Liver (tissue), 9 donors: ENCODE data around the gene GRID1. TPM values are rescaled to one million over a fixed set of nuclear protein-coding genes. Genes with fewer than 3 reads are reported as not detected.

Experiments
- DNase-seq: peaks from one replicate; pipeline ENCODE4 v3.0.0-alpha.2; 2017; ENCODE audit warnings: low spot score
- H3K27ac ChIP-seq, 2 donors: one replicate each; pipeline ENCODE4 v1.7.0; 2013; ENCODE audit warnings: inconsistent platforms in 2 of 2, low read length in 2 of 2, control low read depth in 1 of 2, low read depth in 1 of 2, mild to moderate bottlenecking in 1 of 2
- H3K27me3 ChIP-seq, 4 donors: one replicate each; pipeline versions ENCODE4 v1.6.1 to v1.7.0; 2013; ENCODE audit warnings: low read length in 3 of 4, inconsistent platforms in 1 of 4, mild to moderate bottlenecking in 1 of 4, moderate library complexity in 1 of 4; ENCODE audit not compliant: control insufficient read depth in 4 of 4, insufficient read depth in 4 of 4
- H3K36me3 ChIP-seq, 4 donors: one replicate each; pipeline versions ENCODE4 v1.6.1 to v1.7.0; 2013; ENCODE audit warnings: low read length in 3 of 4, mild to moderate bottlenecking in 3 of 4, low read depth in 1 of 4, moderate library complexity in 1 of 4; ENCODE audit not compliant: control insufficient read depth in 4 of 4, insufficient read depth in 3 of 4
- H3K4me1 ChIP-seq, 4 donors: one replicate each; pipeline versions ENCODE4 v1.6.1 to v1.7.0; 2013; ENCODE audit warnings: low read length in 3 of 4, mild to moderate bottlenecking in 3 of 4, moderate library complexity in 1 of 4; ENCODE audit not compliant: control insufficient read depth in 4 of 4, insufficient read depth in 4 of 4
- H3K4me3 ChIP-seq, 3 donors: one replicate each; pipeline versions ENCODE4 v1.6.1 to v1.7.0; 2013; ENCODE audit warnings: low read length in 3 of 3, control low read depth in 1 of 3, low read depth in 1 of 3, mild to moderate bottlenecking in 1 of 3
- H3K9ac ChIP-seq, 2 donors: one replicate each; pipeline ENCODE4 v1.7.0; 2013; ENCODE audit warnings: low read length in 2 of 2, mild to moderate bottlenecking in 2 of 2, moderate library complexity in 2 of 2, control low read depth in 1 of 2, low read depth in 1 of 2
- H3K9me3 ChIP-seq, 4 donors: one replicate each; pipeline versions ENCODE4 v1.6.1 to v1.7.0; 2013; ENCODE audit warnings: low read length in 3 of 4; ENCODE audit not compliant: control insufficient read depth in 4 of 4
- EGR1 ChIP-seq, 2 donors: IDR thresholded peaks; 2 replicates each; pipeline ENCODE4 v1.6.1; 2016 to 2018; ENCODE audit warnings: antibody characterized with exemption in 2 of 2, low read depth in 2 of 2
- FOXA1 ChIP-seq: IDR thresholded peaks from 2 replicates; pipeline ENCODE4 v1.6.1; 2016; ENCODE audit warnings: antibody characterized with exemption
- FOXA2 ChIP-seq: IDR thresholded peaks from 2 replicates; pipeline ENCODE4 v1.6.1; 2016; ENCODE audit warnings: antibody characterized with exemption
- GABPA ChIP-seq, 2 donors: IDR thresholded peaks in 1 of 2; conservative IDR thresholded peaks in 1 of 2; 2 replicates each; pipeline ENCODE4 v1.6.1; 2016; ENCODE audit warnings: antibody characterized with exemption in 2 of 2, mild to moderate bottlenecking in 1 of 2, moderate library complexity in 1 of 2
- HNF4A ChIP-seq, 2 donors: conservative IDR thresholded peaks; 2 replicates each; pipeline ENCODE4 v1.6.1; 2016; ENCODE audit warnings: antibody characterized with exemption in 2 of 2, mild to moderate bottlenecking in 2 of 2
- HNF4G ChIP-seq: IDR thresholded peaks from 2 replicates; pipeline ENCODE4 v1.6.1; 2016; ENCODE audit warnings: antibody characterized with exemption
- JUND ChIP-seq, 2 donors: IDR thresholded peaks; 2 replicates each; pipeline ENCODE4 v1.6.1; 2016; ENCODE audit warnings: antibody characterized with exemption in 2 of 2
- NR2F2 ChIP-seq: IDR thresholded peaks from 2 replicates; pipeline ENCODE4 v1.6.1; 2016; ENCODE audit warnings: antibody characterized with exemption
- RAD21 ChIP-seq, 2 donors: IDR thresholded peaks; 2 replicates each; pipeline ENCODE4 v1.6.1; 2016; ENCODE audit warnings: antibody characterized with exemption in 2 of 2, mild to moderate bottlenecking in 2 of 2
- SP1 ChIP-seq: IDR thresholded peaks from 2 replicates; pipeline ENCODE4 v1.6.1; 2018; ENCODE audit warnings: antibody characterized with exemption, mild to moderate bottlenecking
- YY1 ChIP-seq: IDR thresholded peaks from 2 replicates; pipeline ENCODE4 v1.6.1; 2016; ENCODE audit warnings: antibody characterized with exemption, mild to moderate bottlenecking
- WGBS: extraction: QIAGEN DNeasy Blood & Tissue Kit; methylation state at CpG from one replicate; pipeline ENCODE4 v1.1.7; 2013; 5-methylcytosine and 5-hydroxymethylcytosine counted together
- polyA plus RNA-seq, 2 donors: library from polyadenylated mRNA; stranded (reverse) in 1 of 2; unstranded in 1 of 2; fragments of 200-250 nt in 1 of 2; fragments of >200 nt in 1 of 2; fragmentation: Nextera tagmentation in 1 of 2; extraction: Ambion mirVana in 1 of 2; gene quantifications; one replicate each; pipeline versions ENCODE4 v1.2.1 to v1.2.3, GENCODE V29; 2013 to 2015
- total RNA-seq, 2 donors: library from RNA; depleted of rRNA; stranded (reverse); fragments of >200 nt; gene quantifications; one replicate each; pipeline ENCODE4 v1.2.3, GENCODE V29; 2014
- TF ChIP-seq, protein P1 (sequence below): fragments of 150-350 bp; IDR thresholded peaks from 2 replicates; pipeline ENCODE4 v1.5.1; 2017; ENCODE audit warnings: improper control_type of control experiment, low read depth, low read length; ENCODE audit not compliant: missing input control
- TF ChIP-seq, protein P2 (sequence below): IDR thresholded peaks from 2 replicates; pipeline ENCODE4 v1.6.1; 2016; ENCODE audit warnings: antibody characterized with exemption
- TF ChIP-seq, protein P3 (sequence below): IDR thresholded peaks from 2 replicates; pipeline ENCODE4 v1.6.1; 2016; ENCODE audit warnings: antibody characterized with exemption
- TF ChIP-seq, protein P4 (sequence below): IDR thresholded peaks from 2 replicates; pipeline ENCODE4 v1.6.1; 2016; ENCODE audit warnings: antibody characterized with exemption, mild to moderate bottlenecking
- donor health status: healthy.
- donor health status: healthy.
- donor health status: healthy.
- donor health status: healthy.
- donor health status: healthy.

The GRID1 gene
- total and polyA plus RNA-seq, 4 donors = 0.09 to 0.17 (median 0.14) TPM; not detected in 1

DNA sequence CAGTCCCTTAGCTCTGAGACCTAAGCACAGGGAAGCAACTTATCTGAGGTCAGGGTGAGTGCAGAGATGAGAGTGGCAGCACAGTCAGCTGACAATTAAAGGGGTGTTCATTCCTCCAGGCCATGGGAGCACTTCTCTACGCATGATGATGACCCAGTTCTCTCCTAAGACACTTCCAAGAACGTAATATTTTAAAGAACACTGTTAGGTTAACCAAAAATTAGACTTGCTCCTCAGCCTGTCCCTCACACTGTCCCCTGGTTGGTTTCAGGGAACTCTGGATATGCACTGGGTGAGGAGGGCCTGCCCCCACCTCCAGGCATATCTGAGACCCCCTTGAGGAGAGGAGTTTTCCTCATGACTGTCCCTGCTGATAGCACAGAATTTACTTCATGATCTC, 767.5 kb downstream of the GRID1 start:
- WGBS = 92% methylated on average over 2 of the region's 2 CpGs

DNA sequence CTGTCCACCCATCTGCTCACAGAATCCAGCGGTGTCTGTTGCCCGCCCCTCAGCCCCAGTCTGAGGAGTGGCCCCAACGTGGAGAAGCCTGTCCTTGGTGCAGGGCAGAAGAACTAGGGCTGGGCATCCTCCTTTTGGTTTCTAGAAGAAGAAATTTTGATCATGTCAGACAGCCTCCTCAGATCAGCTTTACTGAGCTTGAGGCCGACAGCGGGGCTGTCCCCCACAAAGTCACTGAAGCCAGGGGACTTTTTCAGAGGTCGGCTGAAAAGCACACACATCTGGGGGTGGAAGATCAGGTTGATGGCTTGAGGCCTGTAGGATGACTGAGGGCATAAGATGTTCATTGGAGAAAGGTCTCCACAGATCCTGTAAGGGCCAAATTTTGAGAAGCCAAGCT, 767.9 kb downstream of the GRID1 start:
- 81% methylated on average over 6 of the region's 6 CpGs for WGBS
- no peaks in the 10 kb centered on the region for H3K27me3 ChIP-seq
- no peaks in the 10 kb centered on the region for H3K4me1 ChIP-seq
- TF ChIP-seq HNF4G = no peak
- no peak for TF ChIP-seq FOXA1
- TF ChIP-seq, protein P1, sequence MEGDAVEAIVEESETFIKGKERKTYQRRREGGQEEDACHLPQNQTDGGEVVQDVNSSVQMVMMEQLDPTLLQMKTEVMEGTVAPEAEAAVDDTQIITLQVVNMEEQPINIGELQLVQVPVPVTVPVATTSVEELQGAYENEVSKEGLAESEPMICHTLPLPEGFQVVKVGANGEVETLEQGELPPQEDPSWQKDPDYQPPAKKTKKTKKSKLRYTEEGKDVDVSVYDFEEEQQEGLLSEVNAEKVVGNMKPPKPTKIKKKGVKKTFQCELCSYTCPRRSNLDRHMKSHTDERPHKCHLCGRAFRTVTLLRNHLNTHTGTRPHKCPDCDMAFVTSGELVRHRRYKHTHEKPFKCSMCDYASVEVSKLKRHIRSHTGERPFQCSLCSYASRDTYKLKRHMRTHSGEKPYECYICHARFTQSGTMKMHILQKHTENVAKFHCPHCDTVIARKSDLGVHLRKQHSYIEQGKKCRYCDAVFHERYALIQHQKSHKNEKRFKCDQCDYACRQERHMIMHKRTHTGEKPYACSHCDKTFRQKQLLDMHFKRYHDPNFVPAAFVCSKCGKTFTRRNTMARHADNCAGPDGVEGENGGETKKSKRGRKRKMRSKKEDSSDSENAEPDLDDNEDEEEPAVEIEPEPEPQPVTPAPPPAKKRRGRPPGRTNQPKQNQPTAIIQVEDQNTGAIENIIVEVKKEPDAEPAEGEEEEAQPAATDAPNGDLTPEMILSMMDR = no peak
- no peak for TF ChIP-seq EGR1 (IDR thresholded peaks at IDR 0.05; ENCODE audit: low read depth in 2 of 2)
- TF ChIP-seq FOXA2 = no peak
- DNase-seq = no peak
- H3K9ac ChIP-seq = no peak overlapping the region
- H3K9me3 ChIP-seq = no peaks in the 10 kb centered on the region
- H3K4me3 ChIP-seq = no peak overlapping the region
- H3K27ac ChIP-seq = no peak overlapping the region
- H3K36me3 ChIP-seq = no peaks in the 10 kb centered on the region

More for the DNA sequence above, 767.5 kb downstream of the GRID1 start:
- Histone ChIP-seq H3K27me3 (no peaks in the 10 kb centered on the region), H3K4me3 (no peak overlapping the region), H3K9ac (no peak overlapping the region), H3K36me3 (no peaks in the 10 kb centered on the region), H3K9me3 (no peaks in the 10 kb centered on the region), H3K4me1 (no peaks in the 10 kb centered on the region), H3K27ac (no peak overlapping the region)
- DNase-seq = peak; percentile 1
- TF ChIP-seq HNF4A (conservative IDR thresholded peaks at IDR 0.05) (no peak), NR2F2 (no peak), HNF4G (no peak), JUND (IDR thresholded peaks at IDR 0.05) (no peak), RAD21 (IDR thresholded peaks at IDR 0.05) (no peak), FOXA2 (no peak)
- TF ChIP-seq, protein P1 = no peak

DNA sequence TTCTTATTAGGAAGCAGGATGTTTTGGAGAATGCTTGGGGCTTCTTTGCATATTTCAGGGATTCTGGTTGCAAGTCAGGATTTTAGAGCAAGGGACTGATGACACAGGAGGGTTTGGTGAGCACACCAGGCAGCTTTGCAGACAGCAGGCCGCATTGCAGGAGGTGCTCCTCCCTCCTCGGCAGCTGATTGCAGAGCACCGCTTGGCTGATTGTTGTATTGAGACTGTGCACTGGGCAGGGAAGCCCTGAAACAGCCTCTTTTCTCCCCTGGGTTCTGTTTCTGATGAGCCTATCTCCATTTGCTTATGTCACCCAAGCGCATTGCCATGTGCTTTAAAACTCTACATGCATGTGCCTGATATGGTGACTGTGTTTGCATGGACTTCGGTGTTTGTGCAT, 769.6 kb downstream of the GRID1 start:
- DNase-seq = peak; percentile 4
- no peak overlapping the region for H3K4me3 ChIP-seq
- no peaks in the 10 kb centered on the region for H3K36me3 ChIP-seq
- H3K27ac ChIP-seq = no peak overlapping the region
- 79% methylated on average over 5 of the region's 5 CpGs for WGBS
- H3K4me1 ChIP-seq = no peaks in the 10 kb centered on the region
- H3K9me3 ChIP-seq = no peaks in the 10 kb centered on the region
- no peak overlapping the region for H3K9ac ChIP-seq
- H3K27me3 ChIP-seq = no peaks in the 10 kb centered on the region
- TF ChIP-seq FOXA2 (no peak), JUND (IDR thresholded peaks at IDR 0.05) (no peak), GABPA (IDR thresholded peaks at IDR 0.05 in 1 of 2, conservative IDR thresholded peaks at IDR 0.05 in 1 of 2) (no peak), NR2F2 (no peak), HNF4G (no peak), HNF4A (conservative IDR thresholded peaks at IDR 0.05) (no peak), SP1 (no peak), EGR1 (IDR thresholded peaks at IDR 0.05; ENCODE audit: low read depth in 2 of 2) (no peak), FOXA1 (no peak), YY1 (no peak)
- TF ChIP-seq, protein P2, sequence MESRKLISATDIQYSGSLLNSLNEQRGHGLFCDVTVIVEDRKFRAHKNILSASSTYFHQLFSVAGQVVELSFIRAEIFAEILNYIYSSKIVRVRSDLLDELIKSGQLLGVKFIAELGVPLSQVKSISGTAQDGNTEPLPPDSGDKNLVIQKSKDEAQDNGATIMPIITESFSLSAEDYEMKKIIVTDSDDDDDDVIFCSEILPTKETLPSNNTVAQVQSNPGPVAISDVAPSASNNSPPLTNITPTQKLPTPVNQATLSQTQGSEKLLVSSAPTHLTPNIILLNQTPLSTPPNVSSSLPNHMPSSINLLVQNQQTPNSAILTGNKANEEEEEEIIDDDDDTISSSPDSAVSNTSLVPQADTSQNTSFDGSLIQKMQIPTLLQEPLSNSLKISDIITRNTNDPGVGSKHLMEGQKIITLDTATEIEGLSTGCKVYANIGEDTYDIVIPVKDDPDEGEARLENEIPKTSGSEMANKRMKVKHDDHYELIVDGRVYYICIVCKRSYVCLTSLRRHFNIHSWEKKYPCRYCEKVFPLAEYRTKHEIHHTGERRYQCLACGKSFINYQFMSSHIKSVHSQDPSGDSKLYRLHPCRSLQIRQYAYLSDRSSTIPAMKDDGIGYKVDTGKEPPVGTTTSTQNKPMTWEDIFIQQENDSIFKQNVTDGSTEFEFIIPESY = no peak
- TF ChIP-seq, protein P3, sequence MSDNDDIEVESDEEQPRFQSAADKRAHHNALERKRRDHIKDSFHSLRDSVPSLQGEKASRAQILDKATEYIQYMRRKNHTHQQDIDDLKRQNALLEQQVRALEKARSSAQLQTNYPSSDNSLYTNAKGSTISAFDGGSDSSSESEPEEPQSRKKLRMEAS = no peak
- TF ChIP-seq, protein P4, sequence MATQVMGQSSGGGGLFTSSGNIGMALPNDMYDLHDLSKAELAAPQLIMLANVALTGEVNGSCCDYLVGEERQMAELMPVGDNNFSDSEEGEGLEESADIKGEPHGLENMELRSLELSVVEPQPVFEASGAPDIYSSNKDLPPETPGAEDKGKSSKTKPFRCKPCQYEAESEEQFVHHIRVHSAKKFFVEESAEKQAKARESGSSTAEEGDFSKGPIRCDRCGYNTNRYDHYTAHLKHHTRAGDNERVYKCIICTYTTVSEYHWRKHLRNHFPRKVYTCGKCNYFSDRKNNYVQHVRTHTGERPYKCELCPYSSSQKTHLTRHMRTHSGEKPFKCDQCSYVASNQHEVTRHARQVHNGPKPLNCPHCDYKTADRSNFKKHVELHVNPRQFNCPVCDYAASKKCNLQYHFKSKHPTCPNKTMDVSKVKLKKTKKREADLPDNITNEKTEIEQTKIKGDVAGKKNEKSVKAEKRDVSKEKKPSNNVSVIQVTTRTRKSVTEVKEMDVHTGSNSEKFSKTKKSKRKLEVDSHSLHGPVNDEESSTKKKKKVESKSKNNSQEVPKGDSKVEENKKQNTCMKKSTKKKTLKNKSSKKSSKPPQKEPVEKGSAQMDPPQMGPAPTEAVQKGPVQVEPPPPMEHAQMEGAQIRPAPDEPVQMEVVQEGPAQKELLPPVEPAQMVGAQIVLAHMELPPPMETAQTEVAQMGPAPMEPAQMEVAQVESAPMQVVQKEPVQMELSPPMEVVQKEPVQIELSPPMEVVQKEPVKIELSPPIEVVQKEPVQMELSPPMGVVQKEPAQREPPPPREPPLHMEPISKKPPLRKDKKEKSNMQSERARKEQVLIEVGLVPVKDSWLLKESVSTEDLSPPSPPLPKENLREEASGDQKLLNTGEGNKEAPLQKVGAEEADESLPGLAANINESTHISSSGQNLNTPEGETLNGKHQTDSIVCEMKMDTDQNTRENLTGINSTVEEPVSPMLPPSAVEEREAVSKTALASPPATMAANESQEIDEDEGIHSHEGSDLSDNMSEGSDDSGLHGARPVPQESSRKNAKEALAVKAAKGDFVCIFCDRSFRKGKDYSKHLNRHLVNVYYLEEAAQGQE = no peak
- TF ChIP-seq, protein P1 = no peak
